ENCODE data around the gene AKT1. TPM values are rescaled to one million over a fixed set of nuclear protein-coding genes. Genes with fewer than 3 reads are reported as not detected.

The AKT1 gene
- total and polyA plus RNA-seq, 2 of the 13 experiments (the other 11 are each of a cell fraction or from before 2014, with no cell fraction given), result 96.2 to 116 TPM

DNA sequence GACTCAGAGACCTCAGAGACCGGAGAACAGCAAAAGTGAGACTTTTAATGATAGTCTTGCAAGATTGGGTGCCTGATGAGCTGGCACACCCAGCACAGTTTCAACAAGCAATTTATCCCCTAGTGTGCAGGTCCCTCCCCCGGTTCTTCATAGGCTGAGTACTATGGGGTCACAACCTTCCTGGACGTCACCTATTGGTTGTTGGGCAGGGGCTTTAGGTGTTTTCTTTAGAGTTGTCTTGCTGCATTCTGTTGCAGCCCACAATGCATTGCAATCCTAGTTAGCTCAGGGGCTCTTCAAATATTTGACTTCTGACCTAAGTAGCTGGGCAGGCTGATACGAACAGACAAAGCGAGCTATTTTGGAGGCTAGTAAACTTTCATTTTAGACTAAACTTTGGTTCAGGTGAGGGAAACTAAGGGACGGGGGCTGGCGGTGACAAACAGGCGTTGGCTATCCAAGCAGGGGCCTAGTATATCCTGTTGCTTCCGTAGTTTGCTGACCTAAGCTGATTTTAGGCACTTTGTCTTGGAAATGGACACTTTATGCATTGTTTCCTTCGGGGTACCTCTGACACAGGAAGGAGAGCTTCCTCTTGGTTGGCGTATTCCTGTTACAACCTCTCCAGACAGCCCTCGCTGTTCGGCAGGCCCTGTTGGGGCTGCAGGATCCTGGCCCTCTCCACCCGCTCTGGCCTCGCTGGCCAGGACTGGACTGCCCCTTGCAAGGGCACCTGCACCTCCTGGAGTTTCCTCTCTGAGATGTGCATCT, 28.5 kb downstream of the AKT1 start (continued):
- TF ChIP-seq MEIS1 (CRISPR knock-in tag; IDR thresholded peaks at IDR 0.05; ENCODE audit: borderline replicate concordance), result no peak
- peak; percentile 63; the same call in 1 of the 2 replicates for TF ChIP-seq SSRP1 (CRISPR knock-in tag; IDR thresholded peaks at IDR 0.05)
- TF ChIP-seq, protein P1, sequence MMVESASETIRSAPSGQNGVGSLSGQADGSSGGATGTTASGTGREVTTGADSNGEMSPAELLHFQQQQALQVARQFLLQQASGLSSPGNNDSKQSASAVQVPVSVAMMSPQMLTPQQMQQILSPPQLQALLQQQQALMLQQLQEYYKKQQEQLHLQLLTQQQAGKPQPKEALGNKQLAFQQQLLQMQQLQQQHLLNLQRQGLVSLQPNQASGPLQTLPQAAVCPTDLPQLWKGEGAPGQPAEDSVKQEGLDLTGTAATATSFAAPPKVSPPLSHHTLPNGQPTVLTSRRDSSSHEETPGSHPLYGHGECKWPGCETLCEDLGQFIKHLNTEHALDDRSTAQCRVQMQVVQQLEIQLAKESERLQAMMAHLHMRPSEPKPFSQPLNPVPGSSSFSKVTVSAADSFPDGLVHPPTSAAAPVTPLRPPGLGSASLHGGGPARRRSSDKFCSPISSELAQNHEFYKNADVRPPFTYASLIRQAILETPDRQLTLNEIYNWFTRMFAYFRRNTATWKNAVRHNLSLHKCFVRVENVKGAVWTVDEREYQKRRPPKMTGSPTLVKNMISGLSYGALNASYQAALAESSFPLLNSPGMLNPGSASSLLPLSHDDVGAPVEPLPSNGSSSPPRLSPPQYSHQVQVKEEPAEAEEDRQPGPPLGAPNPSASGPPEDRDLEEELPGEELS (CRISPR knock-in tag; IDR thresholded peaks at IDR 0.05), result 0 out of 2 replicates have a peak, but pooled peaks have one; percentile 9
- TF ChIP-seq KAT7 (CRISPR knock-in tag; IDR thresholded peaks at IDR 0.05; ENCODE audit: borderline replicate concordance), result no peak
- TF ChIP-seq, protein P2, sequence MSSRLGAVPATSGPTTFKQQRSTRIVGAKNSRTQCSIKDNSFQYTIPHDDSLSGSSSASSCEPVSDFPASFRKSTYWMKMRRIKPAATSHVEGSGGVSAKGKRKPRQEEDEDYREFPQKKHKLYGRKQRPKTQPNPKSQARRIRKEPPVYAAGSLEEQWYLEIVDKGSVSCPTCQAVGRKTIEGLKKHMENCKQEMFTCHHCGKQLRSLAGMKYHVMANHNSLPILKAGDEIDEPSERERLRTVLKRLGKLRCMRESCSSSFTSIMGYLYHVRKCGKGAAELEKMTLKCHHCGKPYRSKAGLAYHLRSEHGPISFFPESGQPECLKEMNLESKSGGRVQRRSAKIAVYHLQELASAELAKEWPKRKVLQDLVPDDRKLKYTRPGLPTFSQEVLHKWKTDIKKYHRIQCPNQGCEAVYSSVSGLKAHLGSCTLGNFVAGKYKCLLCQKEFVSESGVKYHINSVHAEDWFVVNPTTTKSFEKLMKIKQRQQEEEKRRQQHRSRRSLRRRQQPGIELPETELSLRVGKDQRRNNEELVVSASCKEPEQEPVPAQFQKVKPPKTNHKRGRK (CRISPR knock-in tag; IDR thresholded peaks at IDR 0.05), result no peak
- no peak; the same call in 1 of the 2 replicates for TF ChIP-seq SALL1 (CRISPR knock-in tag; IDR thresholded peaks at IDR 0.05)
- TF ChIP-seq ZNF547 (CRISPR knock-in tag; IDR thresholded peaks at IDR 0.05), result no peak
- TF ChIP-seq, protein P3, sequence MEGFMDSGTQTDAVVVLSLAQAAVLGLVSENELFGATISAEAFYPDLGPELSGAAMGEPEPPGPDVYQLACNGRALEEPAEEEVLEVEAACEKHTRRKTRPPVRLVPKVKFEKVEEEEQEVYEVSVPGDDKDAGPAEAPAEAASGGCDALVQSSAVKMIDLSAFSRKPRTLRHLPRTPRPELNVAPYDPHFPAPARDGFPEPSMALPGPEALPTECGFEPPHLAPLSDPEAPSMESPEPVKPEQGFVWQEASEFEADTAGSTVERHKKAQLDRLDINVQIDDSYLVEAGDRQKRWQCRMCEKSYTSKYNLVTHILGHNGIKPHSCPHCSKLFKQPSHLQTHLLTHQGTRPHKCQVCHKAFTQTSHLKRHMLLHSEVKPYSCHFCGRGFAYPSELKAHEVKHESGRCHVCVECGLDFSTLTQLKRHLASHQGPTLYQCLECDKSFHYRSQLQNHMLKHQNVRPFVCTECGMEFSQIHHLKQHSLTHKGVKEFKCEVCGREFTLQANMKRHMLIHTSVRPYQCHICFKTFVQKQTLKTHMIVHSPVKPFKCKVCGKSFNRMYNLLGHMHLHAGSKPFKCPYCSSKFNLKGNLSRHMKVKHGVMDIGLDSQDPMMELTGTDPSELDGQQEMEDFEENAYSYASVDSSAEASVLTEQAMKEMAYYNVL (CRISPR knock-in tag; IDR thresholded peaks at IDR 0.05; ENCODE audit: borderline replicate concordance), result peak; percentile 24; the same call in 1 of the 2 replicates
- TF ChIP-seq ZNF850 (CRISPR knock-in tag; conservative IDR thresholded peaks at IDR 0.05), result no peak
- TF ChIP-seq PHF21A (CRISPR knock-in tag; IDR thresholded peaks at IDR 0.05), result peak; percentile 74; the same call in 1 of the 2 replicates
- no peak for TF ChIP-seq PLRG1 (conservative IDR thresholded peaks at IDR 0.05)
- no peak for TF ChIP-seq ZNF546 (CRISPR knock-in tag; conservative IDR thresholded peaks at IDR 0.05)
- TF ChIP-seq, protein P4, sequence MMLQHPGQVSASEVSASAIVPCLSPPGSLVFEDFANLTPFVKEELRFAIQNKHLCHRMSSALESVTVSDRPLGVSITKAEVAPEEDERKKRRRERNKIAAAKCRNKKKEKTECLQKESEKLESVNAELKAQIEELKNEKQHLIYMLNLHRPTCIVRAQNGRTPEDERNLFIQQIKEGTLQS (CRISPR knock-in tag; IDR thresholded peaks at IDR 0.05), result peak; percentile 24; the same call in 1 of the 2 replicates
- TF ChIP-seq ZNF24 (IDR thresholded peaks at IDR 0.05), result no peak
- TF ChIP-seq, protein P5, sequence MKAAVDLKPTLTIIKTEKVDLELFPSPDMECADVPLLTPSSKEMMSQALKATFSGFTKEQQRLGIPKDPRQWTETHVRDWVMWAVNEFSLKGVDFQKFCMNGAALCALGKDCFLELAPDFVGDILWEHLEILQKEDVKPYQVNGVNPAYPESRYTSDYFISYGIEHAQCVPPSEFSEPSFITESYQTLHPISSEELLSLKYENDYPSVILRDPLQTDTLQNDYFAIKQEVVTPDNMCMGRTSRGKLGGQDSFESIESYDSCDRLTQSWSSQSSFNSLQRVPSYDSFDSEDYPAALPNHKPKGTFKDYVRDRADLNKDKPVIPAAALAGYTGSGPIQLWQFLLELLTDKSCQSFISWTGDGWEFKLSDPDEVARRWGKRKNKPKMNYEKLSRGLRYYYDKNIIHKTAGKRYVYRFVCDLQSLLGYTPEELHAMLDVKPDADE (CRISPR knock-in tag; IDR thresholded peaks at IDR 0.05), result no peak
- peak; percentile 58; the same call in 1 of the 2 replicates for TF ChIP-seq SOX13 (IDR thresholded peaks at IDR 0.05)
- peak in 1 of 2 experiments; percentile 60; a peak in 1 of 4 replicates for TF ChIP-seq SOX13 (CRISPR knock-in tag; conservative IDR thresholded peaks at IDR 0.05 in 1 of 2, IDR thresholded peaks at IDR 0.05 in 1 of 2)
- TF ChIP-seq, protein P6, sequence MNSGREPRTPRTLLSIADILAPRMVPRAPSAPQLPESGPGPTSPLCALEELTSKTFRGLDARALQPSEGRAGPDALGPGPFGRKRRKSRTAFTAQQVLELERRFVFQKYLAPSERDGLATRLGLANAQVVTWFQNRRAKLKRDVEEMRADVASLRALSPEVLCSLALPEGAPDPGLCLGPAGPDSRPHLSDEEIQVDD (CRISPR knock-in tag; IDR thresholded peaks at IDR 0.05; ENCODE audit: borderline replicate concordance), result no peak
- TF ChIP-seq ZNF766 (CRISPR knock-in tag; IDR thresholded peaks at IDR 0.05; ENCODE audit: borderline replicate concordance), result 0 out of 2 replicates have a peak, but pooled peaks have one; percentile 15
- TF ChIP-seq, protein P7, sequence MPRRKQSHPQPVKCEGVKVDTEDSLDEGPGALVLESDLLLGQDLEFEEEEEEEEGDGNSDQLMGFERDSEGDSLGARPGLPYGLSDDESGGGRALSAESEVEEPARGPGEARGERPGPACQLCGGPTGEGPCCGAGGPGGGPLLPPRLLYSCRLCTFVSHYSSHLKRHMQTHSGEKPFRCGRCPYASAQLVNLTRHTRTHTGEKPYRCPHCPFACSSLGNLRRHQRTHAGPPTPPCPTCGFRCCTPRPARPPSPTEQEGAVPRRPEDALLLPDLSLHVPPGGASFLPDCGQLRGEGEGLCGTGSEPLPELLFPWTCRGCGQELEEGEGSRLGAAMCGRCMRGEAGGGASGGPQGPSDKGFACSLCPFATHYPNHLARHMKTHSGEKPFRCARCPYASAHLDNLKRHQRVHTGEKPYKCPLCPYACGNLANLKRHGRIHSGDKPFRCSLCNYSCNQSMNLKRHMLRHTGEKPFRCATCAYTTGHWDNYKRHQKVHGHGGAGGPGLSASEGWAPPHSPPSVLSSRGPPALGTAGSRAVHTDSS (CRISPR knock-in tag; conservative IDR thresholded peaks at IDR 0.05), result no peak
